HG03108 (cell line): Measurements from ENCODE around the gene GATAD2A.
A peak's percentile ranks its signal among the peaks of the same experiment; 100 is the strongest.
"Not testable (repeated sequence)": the region's sequence is repeated elsewhere in the genome, so short reads cannot be mapped to it uniquely, and the experiment has no call there.

Experiments
- ATAC-seq: cut with Tn5 transposase; IDR thresholded peaks from one replicate; pipeline ENCODE4 v1.9.1; 2021; ENCODE audit warnings: moderate library complexity; ENCODE audit not compliant: unreplicated experiment

The GATAD2A gene

DNA sequence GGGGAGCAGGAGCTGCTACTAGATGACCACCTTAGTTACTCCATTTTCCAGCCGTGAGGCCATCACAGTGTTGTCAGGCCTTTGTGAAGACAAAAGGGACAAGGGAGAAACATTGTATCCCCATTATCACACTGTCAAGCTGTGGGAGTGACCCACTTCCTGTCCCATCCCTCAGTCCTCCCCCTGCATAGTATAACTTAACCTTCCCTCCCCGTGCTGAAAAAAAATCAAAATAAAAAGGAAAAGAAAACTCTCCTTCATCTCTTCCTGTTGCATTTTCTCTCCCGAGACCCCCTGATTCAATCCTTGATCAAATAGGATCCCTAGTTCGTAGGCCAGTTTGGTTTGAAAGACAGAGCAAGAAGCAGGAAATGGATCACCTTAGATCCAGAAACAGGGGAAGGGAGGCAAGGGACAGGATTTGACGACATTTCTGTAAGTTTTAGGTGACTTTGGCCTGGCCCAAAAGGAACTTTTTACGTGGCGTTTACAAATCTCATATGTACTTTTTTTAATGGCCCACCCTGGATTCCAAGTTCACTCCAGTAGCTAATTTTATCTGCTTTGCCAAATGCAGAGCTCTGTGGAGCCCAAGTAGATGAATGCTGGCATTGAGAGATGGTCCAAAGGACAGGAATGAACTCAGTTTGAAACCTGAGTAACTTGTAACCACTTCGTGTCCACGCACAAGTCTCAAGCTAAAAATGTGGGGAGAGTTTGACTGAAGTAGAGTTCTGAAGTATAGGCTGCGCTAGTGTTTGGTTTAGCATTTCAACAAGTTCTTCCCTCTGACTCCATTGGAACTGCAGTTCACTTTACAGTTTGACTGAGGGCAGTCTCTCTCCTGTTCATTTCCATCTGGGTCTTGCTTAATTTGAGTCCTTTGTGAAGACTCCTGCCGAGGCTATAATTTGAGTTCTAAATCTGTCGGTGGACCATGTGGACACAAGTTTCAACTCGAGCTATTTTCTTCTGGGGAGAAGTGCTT, 16.6 kb upstream of the GATAD2A start:
- no peak for ATAC-seq

GRCh38 chr19:19389683-19390082, 15.8 kb upstream of the GATAD2A start:
- ATAC-seq = not testable (repeated sequence)

GRCh38 chr19:19394333-19394732, 11.1 kb upstream of the GATAD2A start:
- not testable (repeated sequence) for ATAC-seq

- no peak for ATAC-seq
Observed at GRCh38 chr19:19399733-19400433, 5.6 kb upstream of the GATAD2A start.

GRCh38 chr19:19402656-19403372, 2.7 kb upstream of the GATAD2A start:
- no peak for ATAC-seq

- ATAC-seq = no peak
Observed at GRCh38 chr19:19403373-19403901, 2.0 kb upstream of the GATAD2A start.

- ATAC-seq = peak; percentile 24
Observed at GRCh38 chr19:19405971-19406877, 749 bp downstream of the GATAD2A start.

- ATAC-seq = peak; percentile 38
Observed at GRCh38 chr19:19406878-19407632, 1.6 kb downstream of the GATAD2A start.

GRCh38 chr19:19407633-19407930, 2.1 kb downstream of the GATAD2A start:
- no peak for ATAC-seq

DNA sequence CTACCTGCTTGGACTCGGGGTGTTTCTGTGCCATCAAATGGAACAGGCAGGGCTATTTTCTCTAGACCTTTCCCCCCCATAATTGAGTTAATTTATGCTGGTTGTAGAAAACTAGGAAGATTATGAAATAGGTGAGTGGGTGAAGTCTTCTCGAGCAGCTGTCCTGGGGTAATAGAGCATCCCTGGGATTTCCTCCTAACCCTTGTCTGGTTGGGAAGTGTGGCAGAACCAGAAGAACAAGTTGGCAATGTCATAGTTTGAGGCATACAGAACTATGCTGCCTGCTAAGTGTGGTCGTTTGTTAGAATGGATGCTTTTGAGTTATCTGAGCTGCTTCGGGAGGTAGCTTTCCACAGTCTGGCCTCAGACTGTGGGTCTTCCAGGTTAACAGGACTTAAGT, 3.7 kb downstream of the GATAD2A start:
- ATAC-seq = no peak

DNA sequence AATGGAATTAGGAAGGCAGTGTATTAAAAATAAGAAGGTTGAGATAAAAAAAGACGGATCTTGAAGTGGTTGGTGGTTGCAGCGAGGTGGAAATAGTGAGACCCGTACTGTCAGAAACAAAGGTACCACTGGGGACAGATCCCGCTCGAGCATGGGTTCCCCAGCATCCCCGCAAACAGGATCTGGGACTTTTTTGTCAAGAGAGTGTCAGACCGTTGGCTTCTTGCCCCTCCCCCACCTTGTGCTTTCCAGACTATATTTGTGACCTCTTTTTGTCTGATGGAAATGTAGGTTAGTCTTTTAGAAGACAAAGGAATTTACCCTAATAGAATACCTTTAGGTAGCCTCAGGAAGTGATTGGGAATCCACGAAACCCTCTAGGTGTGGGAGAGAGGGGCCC, 4.2 kb downstream of the GATAD2A start:
- no peak for ATAC-seq

GRCh38 chr19:19410553-19411550, 5.4 kb downstream of the GATAD2A start:
- ATAC-seq = no peak

DNA sequence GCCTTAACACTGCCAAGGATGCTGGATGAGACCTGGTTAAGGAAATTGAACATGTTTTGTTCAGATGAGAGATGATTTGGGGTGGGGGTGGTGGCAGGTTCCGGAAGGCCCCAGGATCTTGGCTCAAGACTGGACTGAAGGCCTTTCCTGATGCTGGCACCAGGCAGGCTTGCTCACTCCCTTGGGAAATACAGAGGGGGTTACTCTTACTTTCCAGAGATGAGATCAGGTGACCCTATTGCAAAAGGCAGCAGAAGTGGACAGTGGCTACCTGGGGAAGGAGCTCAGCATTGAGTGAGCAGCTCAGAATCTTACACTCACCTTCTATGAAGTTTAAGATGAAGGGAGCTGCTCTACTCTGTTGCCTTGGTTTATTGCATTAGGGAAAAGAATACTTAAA, 10.8 kb downstream of the GATAD2A start:
- ATAC-seq = no peak

DNA sequence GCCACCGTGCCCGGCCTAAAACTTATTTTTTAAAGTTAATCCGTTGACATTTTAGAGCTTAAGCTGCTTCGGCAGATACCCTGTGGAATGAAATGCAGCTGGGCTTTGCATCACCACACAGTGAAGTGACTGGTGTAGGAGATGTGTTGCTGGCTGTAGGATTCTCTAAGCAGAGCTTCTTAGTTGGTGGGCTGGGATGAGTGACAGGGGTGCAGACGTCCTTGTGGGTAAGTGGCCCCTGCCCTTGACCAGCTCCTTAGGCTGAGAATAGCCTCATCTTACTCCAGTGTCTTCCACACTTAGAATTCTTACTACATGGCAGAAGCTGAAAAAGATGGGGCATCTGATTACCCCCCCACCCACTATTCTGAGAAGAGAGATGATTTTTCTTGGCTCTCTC, 11.6 kb downstream of the GATAD2A start:
- ATAC-seq = no peak

- no peak for ATAC-seq
Observed at GRCh38 chr19:19417628-19418245, 12.3 kb downstream of the GATAD2A start.

GRCh38 chr19:19418555-19419260, 13.2 kb downstream of the GATAD2A start:
- ATAC-seq = no peak

GRCh38 chr19:19420570-19421298, 15.3 kb downstream of the GATAD2A start:
- ATAC-seq = no peak
